Posterior vena cava (tissue), 2 donors: ENCODE results near the gene GIMAP5. TPM values are rescaled to one million over a fixed set of nuclear protein-coding genes. Genes with fewer than 3 reads are reported as not detected.

Experiments
- DNase-seq: peaks from one replicate; pipeline ENCODE4 v3.0.0-alpha.2; 2020; ENCODE audit warnings: low spot score
- intact Hi-C, 2 donors: fragments of 100-400 bp; cut with DNase I; formaldehyde crosslinking; loops; one replicate each; pipeline versions ENCODE4 v1.14.1 to v1.14.2; 2022 to 2023
- total RNA-seq, 2 donors: library from RNA; stranded (reverse); fragmentation: NEBNext Ultra II Directional; extraction: Animal tissue kit (Norgen Biotek cat#: 25700); gene quantifications; one replicate each; pipeline ENCODE4 v1.2.1, GENCODE V29; 2021
- donor health status: DM: yes; HTN: yes; CAD: no.
- donor health status: DM: yes; HTN: yes; CAD: no.

GIMAP5 gene
- total RNA-seq, 2 donors from 2014 or later = 13.8 to 17.4 TPM

DNA sequence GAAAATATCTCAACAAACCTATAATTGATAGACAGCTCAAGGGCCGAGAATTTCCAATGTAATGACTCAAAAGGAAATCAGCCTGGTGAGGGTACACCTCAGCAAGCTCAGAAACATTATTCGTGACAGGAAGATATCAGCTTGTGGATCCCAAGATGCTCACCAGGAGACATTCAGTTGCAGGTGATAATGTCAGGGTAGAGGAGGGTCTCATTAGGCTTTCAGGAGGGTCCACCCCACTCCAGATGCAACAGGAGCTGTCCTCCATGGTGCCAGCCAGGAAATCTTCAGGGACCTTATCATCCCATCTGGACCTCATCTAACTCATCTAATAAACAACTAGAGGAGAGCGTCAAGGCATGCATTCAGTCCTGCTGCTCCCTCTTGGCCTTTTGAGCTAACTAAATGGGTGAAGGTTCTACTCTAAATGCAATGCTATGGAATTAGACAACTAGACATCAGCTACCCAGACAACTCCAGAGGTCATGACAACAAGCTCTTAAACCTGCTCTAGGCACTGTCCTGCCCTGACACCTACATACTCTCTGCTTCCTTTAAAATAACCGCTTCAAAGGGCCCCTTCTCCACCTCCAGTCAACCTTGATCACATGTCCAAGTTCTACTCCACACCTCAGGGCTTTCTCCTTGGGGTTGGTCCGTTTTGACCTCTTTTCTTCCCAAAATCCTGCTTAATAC, 4.3 kb upstream of the GIMAP5 start:
- intact Hi-C loops = no loop called here
- DNase-seq = no peak

DNA sequence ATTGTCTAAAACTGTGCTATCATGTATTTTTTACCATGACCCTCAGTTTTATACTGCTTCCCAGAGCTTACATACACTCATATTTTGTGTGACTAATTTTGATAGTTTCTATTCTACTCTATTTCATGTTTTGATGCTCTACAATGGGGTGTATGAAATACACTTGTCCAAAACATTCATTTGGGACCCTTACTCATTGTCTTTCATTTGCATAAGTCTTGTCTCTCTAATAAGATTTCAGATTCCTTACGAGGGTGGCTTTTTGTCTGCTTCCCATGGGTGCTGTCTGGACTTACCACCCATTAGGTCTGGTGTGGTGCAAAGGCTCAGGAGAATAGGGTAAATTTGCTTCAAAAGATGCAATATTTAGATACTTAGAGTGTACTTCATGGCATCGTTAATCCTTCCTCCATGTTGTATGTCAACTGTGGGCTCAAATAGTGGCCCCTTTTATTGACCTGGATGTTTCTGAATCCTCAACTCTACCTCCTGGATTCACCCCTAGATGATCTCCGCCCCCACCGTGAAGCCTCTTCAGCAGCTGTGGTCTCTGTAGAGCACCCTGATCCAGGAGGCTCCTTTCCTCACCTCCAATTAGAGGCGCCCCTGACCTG, 3.6 kb upstream of the GIMAP5 start:
- DNase-seq = no peak
- intact Hi-C loops = no loop called here

DNA sequence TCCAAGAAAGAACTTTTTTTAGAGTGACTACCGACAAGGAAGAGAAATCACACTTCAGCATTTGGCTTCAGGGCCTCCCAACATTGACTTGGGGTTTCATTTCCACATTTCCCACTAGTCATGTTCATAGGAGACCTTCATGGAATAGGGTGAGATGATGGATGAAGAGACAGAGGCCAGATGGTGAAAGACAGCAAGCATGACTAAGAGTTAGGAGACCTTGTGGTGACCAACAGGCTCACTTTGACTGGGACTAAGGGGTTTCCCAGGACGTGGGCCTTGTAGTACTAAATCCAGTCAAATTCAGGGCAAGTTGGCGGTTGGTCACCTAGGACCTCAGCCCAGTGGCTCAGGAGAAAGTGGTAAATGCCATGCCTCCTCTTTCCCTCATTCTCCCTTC, 3.0 kb upstream of the GIMAP5 start:
- intact Hi-C loops = no loop called here
- DNase-seq = no peak

DNA sequence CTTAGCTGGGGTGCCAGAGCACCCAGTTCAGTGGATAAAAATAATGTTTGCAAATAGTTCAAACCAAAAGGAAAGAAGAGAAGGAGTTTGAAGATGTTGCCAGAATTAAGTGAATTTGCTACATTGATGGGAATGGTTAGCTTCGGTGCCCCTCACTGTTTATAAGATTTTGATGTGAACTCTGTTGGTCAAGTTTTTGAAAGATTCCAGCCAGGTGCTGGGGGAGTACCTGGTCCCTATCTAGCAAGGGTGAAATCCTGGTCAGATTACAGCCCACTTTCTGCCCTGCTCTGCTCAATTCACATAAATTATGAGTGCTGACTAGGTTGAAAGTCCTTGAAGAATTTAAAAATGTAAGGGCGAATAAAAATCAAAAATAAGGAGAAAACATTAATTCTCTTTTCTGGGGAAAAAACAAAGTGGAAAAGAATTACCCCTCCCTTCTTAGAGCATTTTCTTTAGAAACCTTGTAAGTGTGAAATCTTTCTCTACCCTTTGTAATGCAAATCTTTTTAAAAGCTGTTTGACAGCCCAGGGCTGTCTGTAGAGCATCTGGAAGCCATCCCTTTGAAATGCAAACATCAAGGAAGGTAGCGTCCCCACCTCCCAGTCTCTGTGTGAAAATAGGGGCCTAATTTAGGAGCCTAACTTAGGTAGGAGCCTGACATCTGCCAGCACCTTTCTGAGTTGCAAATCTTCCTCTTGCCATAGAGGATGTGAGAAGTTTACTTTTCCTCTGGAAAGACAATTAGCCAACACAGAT, 1.4 kb upstream of the GIMAP5 start:
- intact Hi-C loops = no loop called here
- no peak for DNase-seq

DNA sequence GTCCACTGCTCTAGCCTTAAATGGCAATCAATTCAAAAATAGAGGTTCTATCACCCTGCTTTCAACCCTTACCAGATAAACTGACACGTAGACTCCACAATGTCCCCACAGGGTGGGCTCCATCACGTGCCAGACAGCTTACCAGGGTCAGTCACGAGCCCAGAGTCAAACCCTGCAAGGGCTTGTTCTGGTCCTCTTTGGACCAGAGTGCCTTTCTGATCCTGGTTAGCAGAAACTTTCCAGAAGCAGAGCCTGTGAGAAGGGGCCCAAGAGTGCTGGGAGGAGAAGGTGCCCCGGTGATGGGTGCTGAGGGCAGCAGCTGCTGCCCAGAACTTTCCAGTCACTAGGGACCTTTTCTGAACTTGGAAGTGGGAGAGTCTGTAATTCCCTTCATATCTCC, 354 bp upstream of the GIMAP5 start:
- DNase-seq = no peak
- intact Hi-C loops = no loop called here

DNA sequence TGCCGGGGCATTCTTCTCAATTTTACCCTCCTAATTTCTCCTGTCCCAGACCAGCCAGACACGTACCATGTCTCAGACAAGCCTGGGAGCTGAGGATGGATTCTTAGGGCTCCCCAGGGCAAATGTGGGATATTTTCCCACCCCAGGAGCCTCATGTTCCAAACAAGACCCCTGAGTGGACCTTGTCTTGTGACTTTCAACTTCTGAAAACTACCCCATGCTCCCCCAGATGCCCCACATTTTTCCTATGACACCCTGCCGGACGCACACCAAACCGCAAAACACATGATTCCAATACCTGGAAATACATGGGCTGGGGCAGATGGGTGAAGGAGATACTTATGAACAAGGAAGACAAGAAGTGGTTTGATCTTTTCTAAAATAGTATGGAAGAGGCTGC, 874 bp downstream of the GIMAP5 start:
- no peak for DNase-seq
- intact Hi-C loops = no loop called here

DNA sequence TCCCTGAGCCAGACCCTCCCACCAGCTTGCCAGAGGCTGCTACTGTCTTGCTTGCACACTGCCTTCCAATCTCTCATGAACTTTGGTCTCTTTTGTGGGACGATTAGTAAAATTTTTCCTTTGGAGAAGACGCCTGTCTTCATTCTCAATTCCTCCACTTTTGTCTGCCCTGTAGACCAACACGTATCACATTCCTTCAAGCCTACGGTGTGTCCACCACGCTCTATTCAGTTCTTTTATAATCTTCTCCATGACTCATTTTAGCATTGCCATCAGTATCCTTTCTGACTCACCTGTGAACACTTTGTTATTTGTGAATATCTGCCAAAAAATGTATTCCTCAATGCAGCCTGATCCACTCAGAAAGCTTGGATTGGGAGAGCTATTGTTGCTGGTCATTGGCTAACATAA, 1.4 kb downstream of the GIMAP5 start:
- intact Hi-C loops = no loop called here
- no peak for DNase-seq

DNA sequence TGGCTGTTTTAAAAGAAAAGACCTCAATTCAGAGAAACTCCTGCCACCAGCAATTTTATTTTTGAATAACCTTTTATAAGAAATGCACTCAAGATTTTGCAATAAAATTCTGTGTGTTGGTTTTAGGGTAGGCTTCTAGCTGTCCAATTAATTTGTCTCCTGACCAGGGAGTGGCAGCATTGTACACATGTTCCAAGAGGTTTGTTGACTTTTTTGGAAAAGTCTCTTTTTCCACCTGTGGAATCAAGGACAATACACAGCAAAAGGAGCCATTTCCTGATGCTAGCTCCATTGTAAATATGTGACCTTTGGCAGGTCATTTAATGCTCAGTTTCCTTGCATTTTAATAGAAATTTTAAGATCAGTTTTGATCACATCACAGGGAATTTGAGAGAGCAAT, 1.8 kb downstream of the GIMAP5 start:
- no peak for DNase-seq
- intact Hi-C loops = no loop called here

DNA sequence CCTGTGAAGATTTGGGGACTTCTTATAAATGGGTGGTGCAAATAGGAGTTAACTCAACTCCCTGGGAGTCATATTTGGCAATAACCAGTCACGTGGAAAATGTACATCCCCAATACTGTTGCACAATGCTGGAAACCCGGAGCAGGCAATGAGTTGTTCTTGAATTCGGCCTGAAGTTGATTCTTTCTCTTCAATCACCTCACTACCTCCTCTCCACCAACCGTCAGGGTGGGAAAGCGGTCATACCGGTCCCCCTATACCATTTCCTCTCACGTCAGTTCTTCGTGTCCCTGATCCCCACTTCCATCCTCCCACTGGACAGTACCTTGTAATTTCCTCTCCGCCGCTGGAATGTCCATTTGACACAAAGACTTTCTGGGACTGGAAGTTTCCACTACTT, 2.8 kb downstream of the GIMAP5 start:
- no peak for DNase-seq
- intact Hi-C loops = no loop called here

DNA sequence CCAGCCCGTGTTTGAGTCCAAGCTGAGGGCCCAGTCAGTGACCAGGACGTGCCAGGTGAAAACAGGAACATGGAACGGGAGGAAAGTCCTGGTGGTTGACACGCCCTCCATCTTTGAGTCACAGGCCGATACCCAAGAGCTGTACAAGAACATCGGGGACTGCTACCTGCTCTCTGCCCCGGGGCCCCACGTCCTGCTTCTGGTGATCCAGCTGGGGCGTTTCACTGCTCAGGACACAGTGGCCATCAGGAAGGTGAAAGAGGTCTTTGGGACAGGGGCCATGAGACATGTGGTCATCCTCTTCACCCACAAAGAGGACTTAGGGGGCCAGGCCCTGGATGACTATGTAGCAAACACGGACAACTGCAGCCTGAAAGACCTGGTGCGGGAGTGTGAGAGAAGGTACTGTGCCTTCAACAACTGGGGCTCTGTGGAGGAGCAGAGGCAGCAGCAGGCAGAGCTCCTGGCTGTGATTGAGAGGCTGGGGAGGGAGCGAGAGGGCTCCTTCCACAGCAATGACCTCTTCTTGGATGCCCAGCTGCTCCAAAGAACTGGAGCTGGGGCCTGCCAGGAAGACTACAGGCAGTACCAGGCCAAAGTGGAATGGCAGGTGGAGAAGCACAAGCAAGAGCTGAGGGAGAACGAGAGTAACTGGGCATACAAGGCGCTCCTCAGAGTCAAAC, 5.2 kb downstream of the GIMAP5 start:
- intact Hi-C loops = no loop called here
- no peak for DNase-seq

DNA sequence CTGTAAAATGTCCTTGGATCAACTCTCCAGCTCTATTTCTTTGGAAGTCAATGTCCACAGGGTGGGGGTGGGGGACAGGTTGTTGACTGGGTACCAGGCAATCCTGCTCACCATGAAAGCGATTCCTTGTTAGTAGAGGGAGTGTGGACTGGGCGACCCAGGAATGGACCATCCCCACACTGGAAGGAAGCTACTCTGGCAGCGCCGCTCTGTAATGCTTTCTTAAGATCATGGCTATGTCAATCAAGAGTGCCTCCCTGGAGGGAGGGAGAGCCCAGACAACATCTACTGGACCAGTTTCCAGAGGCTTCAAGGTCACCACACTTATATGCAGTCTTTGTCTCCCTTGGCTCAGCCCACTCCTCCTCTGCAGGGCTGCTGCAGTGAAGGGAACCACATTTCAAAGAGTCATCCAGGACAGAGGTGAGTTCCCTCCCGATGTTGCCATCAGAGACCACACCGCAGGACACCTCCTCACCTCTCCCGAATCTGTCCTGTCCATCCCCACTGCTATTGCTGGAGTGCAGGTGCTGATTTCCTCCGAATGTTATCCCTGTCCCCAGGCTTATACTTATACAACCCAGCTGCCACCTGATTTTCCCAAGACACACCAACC, 6.9 kb downstream of the GIMAP5 start:
- intact Hi-C loops = no loop called here
- DNase-seq = no peak

DNA sequence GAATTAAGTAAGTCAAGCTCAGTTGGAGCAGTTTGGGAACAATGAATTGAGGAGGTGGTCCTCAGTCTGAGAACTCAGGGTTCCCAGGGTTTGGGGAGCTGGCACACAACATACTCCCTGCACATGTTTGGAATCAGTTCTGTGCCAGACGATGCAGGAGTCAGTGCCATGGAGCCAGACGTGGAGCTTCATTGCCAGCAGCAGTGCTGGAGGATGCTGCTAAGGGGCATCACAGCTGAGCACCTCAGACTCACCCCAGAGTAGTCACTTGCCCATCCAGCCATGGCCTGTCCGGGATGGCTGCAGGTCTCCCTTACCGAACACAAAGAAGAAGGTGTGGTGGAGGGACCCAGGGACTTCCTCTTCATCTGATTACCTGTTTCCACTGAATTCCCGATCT, 7.9 kb downstream of the GIMAP5 start:
- intact Hi-C loops = no loop called here
- DNase-seq = no peak

DNA sequence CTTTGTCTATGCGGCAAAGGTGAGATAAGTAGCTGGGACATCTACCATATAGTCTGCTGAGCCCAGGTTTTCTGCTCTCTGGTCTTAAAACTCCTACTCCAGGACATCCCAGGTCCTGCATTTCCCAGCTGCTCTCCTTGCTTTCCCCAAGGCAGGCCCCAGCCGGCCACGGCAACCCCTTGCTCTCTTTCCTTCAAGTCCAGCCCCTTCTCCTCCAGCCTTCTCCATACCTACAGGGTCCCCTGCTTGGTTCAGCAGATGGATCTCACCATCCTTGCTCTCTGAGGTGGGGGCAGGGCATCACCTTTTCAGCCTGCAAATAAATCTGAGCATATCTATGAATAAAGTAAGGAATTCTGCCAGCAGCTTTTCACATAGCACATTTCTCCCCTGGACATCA, 8.7 kb downstream of the GIMAP5 start:
- DNase-seq = no peak
- intact Hi-C loops = no loop called here

DNA sequence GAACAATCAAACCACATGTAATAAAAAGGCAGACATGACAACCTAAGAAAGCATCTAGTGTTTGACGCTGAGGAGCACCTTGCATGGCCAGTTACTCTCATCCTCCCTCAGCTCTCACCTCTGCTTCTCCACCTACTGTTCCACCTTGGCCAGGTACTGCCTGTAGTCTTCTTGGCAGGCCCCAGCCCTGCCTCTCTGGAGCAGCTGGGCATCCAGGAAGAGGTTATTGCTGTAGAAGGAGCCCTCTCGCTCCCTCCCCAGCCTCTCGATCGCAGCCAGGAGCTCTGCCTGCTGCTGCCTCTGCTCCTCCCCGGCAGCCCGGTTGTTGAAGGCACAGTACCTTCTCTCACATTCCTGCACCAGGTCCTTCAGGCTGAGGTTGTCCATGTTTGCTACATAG, 9.7 kb downstream of the GIMAP5 start:
- intact Hi-C loops = no loop called here

DNA sequence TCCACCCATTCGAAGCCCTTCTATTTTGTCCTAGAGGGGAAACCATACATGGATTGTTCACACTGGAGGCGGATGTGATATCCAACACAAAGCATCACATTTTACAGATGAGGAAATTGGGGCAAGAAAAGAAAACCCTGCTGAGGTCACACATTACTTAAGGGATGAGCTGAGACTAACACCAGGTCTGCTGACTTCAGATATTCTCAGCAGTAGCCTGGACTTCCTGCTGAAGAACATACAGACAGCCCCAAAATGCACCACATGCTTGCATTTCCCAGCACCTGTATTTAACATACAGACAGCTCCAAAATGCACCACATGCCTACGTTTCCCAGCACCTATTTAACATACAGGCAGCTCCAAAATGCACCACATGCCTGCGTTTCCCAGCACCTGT, 11.2 kb downstream of the GIMAP5 start:
- intact Hi-C loops = no loop called here
- no peak for DNase-seq

More for the DNA sequence above, 9.7 kb downstream of the GIMAP5 start:
- no peak for DNase-seq

DNA sequence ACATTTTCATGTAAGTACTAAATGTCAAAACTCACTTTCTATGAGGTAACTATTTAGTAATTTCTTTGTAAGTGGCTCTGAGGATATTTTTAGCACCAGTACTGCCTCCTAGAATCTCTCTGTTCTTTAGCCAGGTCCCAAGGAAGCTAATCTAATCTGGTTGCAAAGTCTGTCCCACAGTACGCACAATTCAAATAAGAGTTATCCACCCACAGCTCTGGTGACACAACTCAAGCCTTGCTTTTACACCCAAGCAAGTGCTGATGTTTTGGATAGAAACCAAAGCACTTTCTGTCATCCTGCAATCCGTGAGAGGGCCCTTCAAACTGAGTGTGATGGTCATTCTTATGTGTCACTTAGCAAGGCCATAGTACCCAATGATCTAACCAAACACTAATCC, 14.5 kb downstream of the GIMAP5 start:
- intact Hi-C loops = no loop called here
- DNase-seq = no peak

DNA sequence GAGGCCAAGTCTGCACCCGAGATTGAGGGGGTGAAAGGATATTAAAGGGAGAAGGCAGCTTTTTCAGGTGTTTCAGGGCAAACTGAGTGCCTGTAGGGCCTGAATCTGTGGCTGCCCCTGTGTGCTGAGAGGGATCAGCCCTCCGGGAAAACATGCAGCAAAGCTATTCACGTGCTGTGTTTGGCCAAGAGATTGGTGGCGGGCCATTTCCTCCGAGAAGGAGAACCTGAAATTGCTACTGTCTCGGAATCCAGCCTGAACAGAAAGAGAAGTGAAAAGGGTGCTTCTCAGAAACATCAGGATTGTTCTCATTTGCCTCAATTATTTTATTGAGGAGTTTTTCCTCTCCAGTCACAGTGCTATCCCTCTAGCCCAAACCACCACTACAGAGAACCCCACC, 16.0 kb downstream of the GIMAP5 start:
- intact Hi-C loops = no loop called here
- DNase-seq = no peak

DNA sequence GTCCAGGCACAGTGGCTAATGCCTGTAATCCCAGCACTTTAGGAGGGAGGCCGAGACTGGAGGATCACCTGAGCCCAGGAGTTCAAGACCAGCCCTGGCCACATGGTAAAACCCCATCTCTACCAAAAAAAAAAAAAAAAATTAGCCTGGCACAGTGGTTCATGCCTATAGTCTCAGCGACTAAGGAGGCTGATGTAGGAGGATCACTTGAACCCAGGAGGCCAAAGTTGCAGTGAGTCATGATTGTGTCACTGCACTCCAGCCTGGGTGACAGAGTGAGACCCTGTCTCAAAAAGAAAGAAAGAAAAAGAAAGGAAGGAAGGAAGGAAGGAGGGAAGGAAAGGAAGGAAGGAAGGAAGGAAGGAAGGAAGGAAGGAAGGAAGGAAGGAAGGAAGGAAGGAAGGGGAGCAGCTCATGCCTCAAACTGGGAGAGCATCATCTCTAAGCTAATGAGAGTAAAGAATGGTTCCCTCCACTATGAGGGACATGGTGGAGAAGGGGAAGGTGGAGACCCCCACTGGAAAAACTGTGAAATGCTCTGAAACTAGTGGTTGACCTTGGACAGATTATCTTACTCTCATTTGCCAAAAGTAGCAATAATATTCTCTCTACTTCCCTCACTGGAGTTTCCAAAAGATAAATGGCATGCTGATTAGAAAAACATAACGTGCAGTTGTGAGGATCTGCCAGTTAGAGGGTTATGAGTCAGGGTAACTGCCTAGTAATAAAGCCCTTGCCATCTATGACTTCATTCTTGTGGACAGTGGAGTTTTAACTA, 16.8 kb downstream of the GIMAP5 start:
- intact Hi-C loops = no loop called here
- no peak for DNase-seq

DNA sequence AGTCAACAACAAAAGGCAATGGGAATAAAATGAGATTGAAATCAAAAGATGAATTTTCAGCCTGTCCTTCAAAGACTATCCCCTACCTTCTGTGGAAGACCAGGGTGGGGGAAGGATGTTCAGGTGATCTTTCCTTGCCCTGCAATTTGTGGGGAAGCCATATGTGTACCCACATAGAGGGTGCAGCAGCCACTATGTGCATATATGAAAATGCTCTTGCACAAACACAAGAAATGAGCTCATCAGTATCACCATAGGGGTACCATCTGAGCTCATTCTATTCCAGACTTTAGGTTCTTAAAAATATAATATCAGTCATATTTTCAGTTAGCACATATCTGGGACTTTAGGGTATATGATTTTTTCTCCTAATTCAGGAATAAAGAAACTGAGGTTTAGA, 17.7 kb downstream of the GIMAP5 start:
- no peak for DNase-seq
- intact Hi-C loops = no loop called here
